Right lobe of liver (tissue), 4 donors: ENCODE results near the gene CDY1.
"Not testable (repeated sequence)": the region's sequence is repeated elsewhere in the genome, so short reads cannot be mapped to it uniquely, and the experiment has no call there.

Source experiments
- CTCF ChIP-seq, 4 donors: fragments of 200-600 bp in 3 of 4; fragments of 450-650 bp in 1 of 4; IDR thresholded peaks; one replicate each; pipeline versions ENCODE4 v1.5.1 to v1.8.0; 2016 to 2022; ENCODE audit warnings: antibody characterized with exemption in 4 of 4, mild to moderate bottlenecking in 2 of 4
- POLR2A ChIP-seq: fragments of 450-650 bp; IDR thresholded peaks from one replicate; pipeline ENCODE4 v1.6.1; 2017; ENCODE audit warnings: antibody characterized with exemption, mild to moderate bottlenecking
- donor health status: DM: no; HTN: no; CAD: no.
- donor health status: DM: no; HTN: no; CAD: no.
- donor health status: DM: no; HTN: yes; CAD: no.

- not testable (repeated sequence) for TF ChIP-seq CTCF (IDR thresholded peaks at IDR 0.05); POLR2A
These were observed 8.6 kb downstream of the CDY1 start for GRCh38 chrY:25630383-25631112.
